ENCODE results near the gene MKLN1.

DNA sequence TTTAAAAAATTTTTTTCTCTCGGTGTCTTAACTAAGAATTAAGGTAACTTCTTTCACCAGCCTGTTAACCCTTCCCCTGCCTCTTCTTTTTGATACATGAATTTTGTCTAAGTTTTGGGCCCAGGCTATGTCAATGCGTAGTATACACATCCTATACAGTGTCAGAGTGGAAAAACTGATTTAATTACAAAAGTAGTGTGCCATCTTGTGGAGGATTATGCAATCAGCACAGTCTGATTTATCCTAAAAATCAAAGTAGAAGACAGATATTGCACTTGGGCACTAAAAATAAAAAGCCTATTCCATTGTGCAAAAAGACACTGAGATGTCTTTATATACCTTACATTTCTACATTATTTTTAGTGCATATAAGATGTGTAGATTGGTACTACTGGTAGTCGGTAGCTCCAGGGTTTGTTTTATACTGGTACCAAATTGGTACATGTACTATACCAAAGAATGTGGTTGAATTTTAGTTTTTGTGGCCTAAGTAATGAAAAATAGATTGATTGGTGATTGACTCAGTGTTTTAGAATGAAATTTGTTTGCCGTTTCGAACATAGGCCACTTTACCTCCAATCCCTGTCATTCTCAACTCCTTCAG is 96.6 kb downstream of the MKLN1 start:
- TF ChIP-seq GATA3 (IDR thresholded peaks at IDR 0.05; ENCODE audit: low read depth, low read length) (no peak), GATA2 (IDR thresholded peaks at IDR 0.05; ENCODE audit: low read depth, low read length) (no peak)

Measured in SH-SY5Y (cell line).